ENCODE results near the gene KCNS1.

The KCNS1 gene

DNA sequence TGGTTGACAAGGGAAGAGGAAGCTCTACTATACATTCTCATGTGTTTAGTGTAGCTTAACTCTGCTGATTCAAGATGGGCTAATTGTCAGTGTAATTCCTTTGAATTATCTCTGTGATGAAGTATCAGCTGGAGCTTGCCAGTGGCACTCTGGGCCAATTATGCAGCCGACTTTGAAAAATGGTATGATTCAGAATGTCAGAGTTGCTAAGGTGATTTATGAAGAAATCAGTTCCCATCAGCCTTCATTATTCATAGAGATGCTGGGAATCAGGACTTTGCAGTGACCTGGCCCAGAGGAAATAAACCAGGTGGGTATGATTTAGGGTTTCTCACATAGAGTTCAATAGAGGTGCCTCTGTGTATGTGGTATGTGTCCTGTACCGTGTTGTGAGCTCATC lies 33.4 kb downstream of the KCNS1 start:
- Histone ChIP-seq H3K4me3 (replicated peaks; ENCODE audit: insufficient read depth, low read length) (no peak overlapping the region), H3K27ac (replicated peaks) (no peak overlapping the region), H3K27me3 (ENCODE audit: insufficient read depth, poor library complexity, severe bottlenecking) (no peaks in the 10 kb centered on the region)
- no peak for DNase-seq (ENCODE audit: low read depth in 1 of 2, low spot score in 1 of 2)
- TF ChIP-seq, protein P1, sequence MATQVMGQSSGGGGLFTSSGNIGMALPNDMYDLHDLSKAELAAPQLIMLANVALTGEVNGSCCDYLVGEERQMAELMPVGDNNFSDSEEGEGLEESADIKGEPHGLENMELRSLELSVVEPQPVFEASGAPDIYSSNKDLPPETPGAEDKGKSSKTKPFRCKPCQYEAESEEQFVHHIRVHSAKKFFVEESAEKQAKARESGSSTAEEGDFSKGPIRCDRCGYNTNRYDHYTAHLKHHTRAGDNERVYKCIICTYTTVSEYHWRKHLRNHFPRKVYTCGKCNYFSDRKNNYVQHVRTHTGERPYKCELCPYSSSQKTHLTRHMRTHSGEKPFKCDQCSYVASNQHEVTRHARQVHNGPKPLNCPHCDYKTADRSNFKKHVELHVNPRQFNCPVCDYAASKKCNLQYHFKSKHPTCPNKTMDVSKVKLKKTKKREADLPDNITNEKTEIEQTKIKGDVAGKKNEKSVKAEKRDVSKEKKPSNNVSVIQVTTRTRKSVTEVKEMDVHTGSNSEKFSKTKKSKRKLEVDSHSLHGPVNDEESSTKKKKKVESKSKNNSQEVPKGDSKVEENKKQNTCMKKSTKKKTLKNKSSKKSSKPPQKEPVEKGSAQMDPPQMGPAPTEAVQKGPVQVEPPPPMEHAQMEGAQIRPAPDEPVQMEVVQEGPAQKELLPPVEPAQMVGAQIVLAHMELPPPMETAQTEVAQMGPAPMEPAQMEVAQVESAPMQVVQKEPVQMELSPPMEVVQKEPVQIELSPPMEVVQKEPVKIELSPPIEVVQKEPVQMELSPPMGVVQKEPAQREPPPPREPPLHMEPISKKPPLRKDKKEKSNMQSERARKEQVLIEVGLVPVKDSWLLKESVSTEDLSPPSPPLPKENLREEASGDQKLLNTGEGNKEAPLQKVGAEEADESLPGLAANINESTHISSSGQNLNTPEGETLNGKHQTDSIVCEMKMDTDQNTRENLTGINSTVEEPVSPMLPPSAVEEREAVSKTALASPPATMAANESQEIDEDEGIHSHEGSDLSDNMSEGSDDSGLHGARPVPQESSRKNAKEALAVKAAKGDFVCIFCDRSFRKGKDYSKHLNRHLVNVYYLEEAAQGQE (IDR thresholded peaks at IDR 0.05; ENCODE audit: insufficient replicate concordance, low read depth), result no peak
- TF ChIP-seq GABPA (IDR thresholded peaks at IDR 0.05; ENCODE audit: low read depth), result no peak
- no peak for TF ChIP-seq POLR2AphosphoS5 (IDR thresholded peaks at IDR 0.05; ENCODE audit: low read depth)
- TF ChIP-seq SPI1 (IDR thresholded peaks at IDR 0.05; ENCODE audit: borderline replicate concordance, low read depth), result no peak
- TF ChIP-seq, protein P2, sequence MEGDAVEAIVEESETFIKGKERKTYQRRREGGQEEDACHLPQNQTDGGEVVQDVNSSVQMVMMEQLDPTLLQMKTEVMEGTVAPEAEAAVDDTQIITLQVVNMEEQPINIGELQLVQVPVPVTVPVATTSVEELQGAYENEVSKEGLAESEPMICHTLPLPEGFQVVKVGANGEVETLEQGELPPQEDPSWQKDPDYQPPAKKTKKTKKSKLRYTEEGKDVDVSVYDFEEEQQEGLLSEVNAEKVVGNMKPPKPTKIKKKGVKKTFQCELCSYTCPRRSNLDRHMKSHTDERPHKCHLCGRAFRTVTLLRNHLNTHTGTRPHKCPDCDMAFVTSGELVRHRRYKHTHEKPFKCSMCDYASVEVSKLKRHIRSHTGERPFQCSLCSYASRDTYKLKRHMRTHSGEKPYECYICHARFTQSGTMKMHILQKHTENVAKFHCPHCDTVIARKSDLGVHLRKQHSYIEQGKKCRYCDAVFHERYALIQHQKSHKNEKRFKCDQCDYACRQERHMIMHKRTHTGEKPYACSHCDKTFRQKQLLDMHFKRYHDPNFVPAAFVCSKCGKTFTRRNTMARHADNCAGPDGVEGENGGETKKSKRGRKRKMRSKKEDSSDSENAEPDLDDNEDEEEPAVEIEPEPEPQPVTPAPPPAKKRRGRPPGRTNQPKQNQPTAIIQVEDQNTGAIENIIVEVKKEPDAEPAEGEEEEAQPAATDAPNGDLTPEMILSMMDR (IDR thresholded peaks at IDR 0.05; ENCODE audit: insufficient read depth, low read length), result no peak

DNA sequence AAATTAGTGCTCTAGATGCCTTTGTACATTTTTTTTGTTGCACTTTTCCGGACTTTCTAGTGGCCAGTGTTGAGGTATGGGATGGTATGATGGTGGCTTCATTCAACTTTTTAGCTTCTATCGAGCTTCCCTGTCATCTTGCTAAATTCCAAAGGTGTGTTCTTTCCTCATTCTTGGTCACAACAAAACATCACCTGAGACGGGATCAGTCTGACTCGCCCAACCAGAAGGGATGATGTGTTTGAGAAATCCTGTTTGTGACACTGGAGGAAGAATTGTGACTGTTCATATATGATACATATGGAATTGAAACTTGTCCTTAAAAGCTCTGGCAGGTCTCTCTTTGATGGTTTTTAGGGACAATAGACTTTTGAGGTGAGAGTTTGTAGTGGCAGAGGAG lies 33.8 kb downstream of the KCNS1 start:
- no peak overlapping the region for H3K27ac ChIP-seq (replicated peaks)
- no peak overlapping the region for H3K4me3 ChIP-seq (replicated peaks; ENCODE audit: insufficient read depth, low read length)
- DNase-seq (ENCODE audit: low read depth in 1 of 2, low spot score in 1 of 2), result no peak
- TF ChIP-seq SPI1 (IDR thresholded peaks at IDR 0.05; ENCODE audit: borderline replicate concordance, low read depth) (no peak), POLR2AphosphoS5 (IDR thresholded peaks at IDR 0.05; ENCODE audit: low read depth) (no peak), GABPA (IDR thresholded peaks at IDR 0.05; ENCODE audit: low read depth) (no peak)
- TF ChIP-seq, protein P2 (IDR thresholded peaks at IDR 0.05; ENCODE audit: insufficient read depth, low read length), result no peak
- TF ChIP-seq, protein P1 (IDR thresholded peaks at IDR 0.05; ENCODE audit: insufficient replicate concordance, low read depth), result no peak
- H3K27me3 ChIP-seq (ENCODE audit: insufficient read depth, poor library complexity, severe bottlenecking), result no peaks in the 10 kb centered on the region

DNA sequence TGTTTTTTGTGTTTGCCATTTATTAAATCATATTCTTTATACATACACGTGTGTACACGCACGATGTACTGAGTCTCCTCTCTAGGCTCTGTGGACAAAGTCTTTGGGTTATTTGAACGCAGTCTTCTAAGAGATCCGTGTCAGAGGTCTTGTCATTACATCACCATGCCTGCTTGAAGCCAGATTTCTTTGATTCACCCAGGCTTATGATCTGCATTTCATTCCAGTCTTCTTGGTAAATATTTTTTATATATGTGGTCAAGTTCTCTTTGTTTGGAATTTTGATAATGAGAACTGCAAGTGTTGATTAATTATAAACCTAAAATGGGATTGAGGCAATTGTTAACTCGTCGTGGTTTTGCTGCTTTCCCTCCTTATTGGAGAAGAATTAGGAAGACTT lies 34.6 kb downstream of the KCNS1 start:
- no peak for DNase-seq (ENCODE audit: low read depth in 1 of 2, low spot score in 1 of 2)
- Histone ChIP-seq H3K4me3 (replicated peaks; ENCODE audit: insufficient read depth, low read length) (no peak overlapping the region), H3K27ac (replicated peaks) (no peak overlapping the region), H3K27me3 (ENCODE audit: insufficient read depth, poor library complexity, severe bottlenecking) (no peaks in the 10 kb centered on the region)
- TF ChIP-seq, protein P1 (IDR thresholded peaks at IDR 0.05; ENCODE audit: insufficient replicate concordance, low read depth), result no peak
- TF ChIP-seq POLR2AphosphoS5 (IDR thresholded peaks at IDR 0.05; ENCODE audit: low read depth) (no peak), GABPA (IDR thresholded peaks at IDR 0.05; ENCODE audit: low read depth) (no peak), SPI1 (IDR thresholded peaks at IDR 0.05; ENCODE audit: borderline replicate concordance, low read depth) (no peak)
- TF ChIP-seq, protein P2 (IDR thresholded peaks at IDR 0.05; ENCODE audit: insufficient read depth, low read length), result no peak
